H1 (cell line): ENCODE results near the gene SLC30A2. TPM values are rescaled to one million over a fixed set of nuclear protein-coding genes. Genes with fewer than 3 reads are reported as not detected.
A peak's percentile ranks its signal among the peaks of the same experiment; 100 is the strongest.
"Not testable (repeated sequence)": the region's sequence is repeated elsewhere in the genome, so short reads cannot be mapped to it uniquely, and the experiment has no call there.

Experiments
- CTCF ChIA-PET: fragments of 300-600 bp; sonication (Branson Sonifier 250); formaldehyde crosslinking; loops from one replicate; lab custom pipeline; 2021; ENCODE audit not compliant: partially characterized antibody; lab: Charles Lee
- POLR2A ChIA-PET: fragments of 300-600 bp; sonication (Branson Sonifier 250); formaldehyde crosslinking; loops from one replicate; lab custom pipeline; 2021; ENCODE audit warnings: inconsistent platforms; ENCODE audit not compliant: partially characterized antibody; lab: Charles Lee
- DNase-seq, 2 experiments: peaks; one replicate each; pipeline versions ENCODE4 v3.0.0 to v3.0.0-alpha.2; 2010 to 2022; ENCODE audit warnings: low spot score in 2 of 2, low read depth in 1 of 2, mixed read lengths in 1 of 2
- FAIRE-seq: peaks from 2 replicates; lab custom pipeline; 2011; peaks lifted over from hg19 to GRCh38; lab: Jason Lieb, UNC
- H2AFZ ChIP-seq: 2 replicates; pipeline ENCODE4 v1.8.1; 2012; ENCODE audit warnings: low read length, inconsistent platforms
- H2AK5ac ChIP-seq: 2 replicates; pipeline ENCODE4 v1.6.1; 2013; ENCODE audit warnings: low read depth, low read length
- H2BK120ac ChIP-seq: replicated peaks from 2 replicates; pipeline ENCODE3; 2013; ENCODE audit warnings: low read depth, low read length, inconsistent platforms
- H2BK12ac ChIP-seq: 2 replicates; pipeline ENCODE4 v1.6.1; 2013; ENCODE audit warnings: low read depth, low read length
- H2BK15ac ChIP-seq: 2 replicates; pipeline ENCODE4 v1.6.1; 2013; ENCODE audit warnings: low read length
- H2BK20ac ChIP-seq: 2 replicates; pipeline ENCODE4 v1.6.1; 2013; ENCODE audit warnings: low read length
- H2BK5ac ChIP-seq: 2 replicates; pipeline ENCODE4 v1.6.1; 2013; ENCODE audit warnings: low read depth, low read length
- H3K14ac ChIP-seq: 2 replicates; pipeline ENCODE4 v1.6.1; 2013; ENCODE audit warnings: inconsistent platforms; ENCODE audit not compliant: insufficient read length
- H3K18ac ChIP-seq: 2 replicates; pipeline ENCODE4 v1.6.1; 2013; ENCODE audit warnings: low read length; ENCODE audit errors: extremely low read depth
- H3K23ac ChIP-seq: 2 replicates; pipeline ENCODE4 v1.6.1; 2013; ENCODE audit warnings: inconsistent platforms; ENCODE audit not compliant: insufficient read length
- H3K23me2 ChIP-seq: 2 replicates; pipeline ENCODE4 v1.6.1; 2013; ENCODE audit warnings: low read depth, low read length
- H3K27ac ChIP-seq: 2 replicates; pipeline ENCODE4 v1.6.1; 2011; ENCODE audit warnings: low read depth, low read length, inconsistent platforms
- H3K27me3 ChIP-seq, 4 experiments: replicated peaks in 1 of 4; 1 replicate in 1 of 4; 2 replicates in 3 of 4; pipeline versions ENCODE4 v1.6.1 to v1.8.1; 2011 to 2013; ENCODE audit warnings: low read length in 3 of 4, mild to moderate bottlenecking in 3 of 4, inconsistent platforms in 2 of 4, mixed read lengths in 2 of 4, moderate library complexity in 1 of 4; ENCODE audit not compliant: control insufficient read depth in 3 of 4, insufficient read depth in 3 of 4; ENCODE audit errors: extremely low read depth in 1 of 4
- H3K36me3 ChIP-seq, 4 experiments: 2 replicates each; pipeline versions ENCODE4 v1.6.1 to v1.8.1; 2011 to 2013; ENCODE audit warnings: mild to moderate bottlenecking in 4 of 4, low read length in 3 of 4, moderate library complexity in 2 of 4, control low read depth in 1 of 4, inconsistent platforms in 1 of 4; ENCODE audit not compliant: insufficient read depth in 4 of 4, control insufficient read depth in 2 of 4
- H3K4ac ChIP-seq: replicated peaks from 2 replicates; pipeline ENCODE3; 2013; ENCODE audit warnings: low read length, low read depth, mixed read lengths, inconsistent platforms; ENCODE audit not compliant: insufficient read length
- H3K4me1 ChIP-seq, 4 experiments: replicated peaks in 1 of 4; 1 replicate in 1 of 4; 2 replicates in 3 of 4; pipeline versions ENCODE4 v1.6.1 to v1.8.1; 2011 to 2013; ENCODE audit warnings: low read length in 3 of 4, inconsistent platforms in 2 of 4, mixed read lengths in 1 of 4; ENCODE audit not compliant: insufficient read depth in 4 of 4, control insufficient read depth in 3 of 4
- H3K4me2 ChIP-seq, 2 experiments: 2 replicates each; pipeline versions ENCODE4 v1.6.1 to v1.8.1; 2011 to 2013; ENCODE audit warnings: low read depth in 2 of 2, low read length in 2 of 2, control low read depth in 1 of 2, inconsistent platforms in 1 of 2, mild to moderate bottlenecking in 1 of 2; ENCODE audit not compliant: insufficient read depth in 1 of 2
- H3K4me3 ChIP-seq, 4 experiments: fragments of 200-600, 300-600 bp in 1 of 4; sonication (generic), shearing (Covaris generic), sonication (Bioruptor Twin) in 1 of 4; 2 replicates each; pipeline versions ENCODE4 v1.5.1 to v1.8.1; 2011 to 2016; ENCODE audit warnings: low read length in 4 of 4, low read depth in 3 of 4, control low read depth in 2 of 4, inconsistent platforms in 2 of 4, mild to moderate bottlenecking in 2 of 4, mixed read lengths in 1 of 4, moderate library complexity in 1 of 4; ENCODE audit not compliant: insufficient read depth in 2 of 4; ENCODE audit errors: extremely low read depth in 1 of 4
- H3K56ac ChIP-seq: replicated peaks from 2 replicates; pipeline ENCODE3; 2013; ENCODE audit warnings: low read depth, mild to moderate bottlenecking, mixed read lengths, low read length, inconsistent platforms; ENCODE audit not compliant: insufficient read length
- H3K79me1 ChIP-seq: 2 replicates; pipeline ENCODE4 v1.6.1; 2013; ENCODE audit warnings: low read depth, low read length, control low read depth
- H3K79me2 ChIP-seq, 2 experiments: 2 replicates each; pipeline versions ENCODE4 v1.6.1 to v1.8.1; 2012 to 2013; ENCODE audit warnings: low read length in 2 of 2, mild to moderate bottlenecking in 2 of 2, inconsistent platforms in 1 of 2; ENCODE audit not compliant: insufficient read depth in 2 of 2, control insufficient read depth in 1 of 2
- H3K9ac ChIP-seq, 4 experiments: replicated peaks in 1 of 4; 1 replicate in 1 of 4; 2 replicates in 3 of 4; pipeline versions ENCODE4 v1.6.1 to v1.8.1; 2011 to 2013; ENCODE audit warnings: low read depth in 3 of 4, low read length in 3 of 4, control low read depth in 2 of 4, mild to moderate bottlenecking in 2 of 4, moderate library complexity in 2 of 4, inconsistent platforms in 1 of 4; ENCODE audit errors: extremely low read depth in 1 of 4
- H3K9me3 ChIP-seq, 2 experiments: 2 replicates each; pipeline versions ENCODE4 v1.6.1 to v1.8.1; 2012 to 2013; ENCODE audit warnings: mild to moderate bottlenecking in 2 of 2, moderate library complexity in 2 of 2, control low read depth in 1 of 2, inconsistent platforms in 1 of 2, low read depth in 1 of 2, low read length in 1 of 2, mixed read lengths in 1 of 2; ENCODE audit not compliant: insufficient read depth in 2 of 2
- H4K20me1 ChIP-seq, 2 experiments: replicated peaks in 1 of 2; 2 replicates each; pipeline versions ENCODE3 to v1.8.1; 2011 to 2013; ENCODE audit warnings: inconsistent platforms in 2 of 2, low read length in 2 of 2, mild to moderate bottlenecking in 1 of 2; ENCODE audit not compliant: insufficient read depth in 2 of 2, control insufficient read depth in 1 of 2
- H4K5ac ChIP-seq: 2 replicates; pipeline ENCODE4 v1.6.1; 2013; ENCODE audit warnings: low read length, low read depth, mixed read lengths, inconsistent platforms; ENCODE audit not compliant: insufficient read length
- H4K8ac ChIP-seq: 2 replicates; pipeline ENCODE4 v1.8.0; 2013; ENCODE audit warnings: mild to moderate bottlenecking, moderate library complexity, low read length, inconsistent platforms; ENCODE audit not compliant: insufficient read depth; ENCODE audit errors: extremely low read depth
- H4K91ac ChIP-seq: replicated peaks from 2 replicates; pipeline ENCODE3; 2013; ENCODE audit warnings: low read length, mixed read lengths, inconsistent platforms; ENCODE audit not compliant: insufficient read length
- WGBS, 2 experiments: shearing (Covaris generic) in 1 of 2; methylation state at CpG; one replicate each; pipeline versions ENCODE4 v1.1.6 to v1.1.7; 2013 to 2015; ENCODE audit warnings: low lambda C conversion rate in 2 of 2, mixed read lengths in 2 of 2, inconsistent platforms in 1 of 2, low coverage in 1 of 2, missing lambda C conversion rate in 1 of 2; ENCODE audit not compliant: insufficient replicate concordance in 2 of 2, insufficient coverage in 1 of 2, insufficient read length in 1 of 2; ENCODE audit errors: extremely low coverage in 1 of 2, missing lambda C conversion rate in 1 of 2; 5-methylcytosine and 5-hydroxymethylcytosine counted together
- polyA plus RNA-seq, 7 experiments: library from polyadenylated mRNA; depleted of rRNA in 3 of 7; stranded (reverse) in 5 of 7; unstranded in 2 of 7; fragments of >200 nt in 5 of 7; fragments of 200-250 nt in 2 of 7; gene quantifications; 1 replicate in 5 of 7; 2 replicates in 1 of 7; 4 replicates in 1 of 7; pipeline versions ENCODE4 v1.2.1 to v1.2.3, GENCODE V29; 2011 to 2013; ENCODE audit warnings: missing spikeins in 2 of 7, mixed read lengths in 2 of 7
- total RNA-seq: library from RNA; stranded (reverse); fragmentation: NEBNext Ultra II Directional; extraction: Animal tissue kit (Norgen Biotek cat#: 25700); gene quantifications from 2 replicates; pipeline ENCODE4 v1.2.1, GENCODE V29; 2021

The SLC30A2 gene
- total and polyA plus RNA-seq, 2 of the 8 experiments (the other 6 are each of a cell fraction or from before 2014, with no cell fraction given): 0.19 to 0.76 TPM

DNA sequence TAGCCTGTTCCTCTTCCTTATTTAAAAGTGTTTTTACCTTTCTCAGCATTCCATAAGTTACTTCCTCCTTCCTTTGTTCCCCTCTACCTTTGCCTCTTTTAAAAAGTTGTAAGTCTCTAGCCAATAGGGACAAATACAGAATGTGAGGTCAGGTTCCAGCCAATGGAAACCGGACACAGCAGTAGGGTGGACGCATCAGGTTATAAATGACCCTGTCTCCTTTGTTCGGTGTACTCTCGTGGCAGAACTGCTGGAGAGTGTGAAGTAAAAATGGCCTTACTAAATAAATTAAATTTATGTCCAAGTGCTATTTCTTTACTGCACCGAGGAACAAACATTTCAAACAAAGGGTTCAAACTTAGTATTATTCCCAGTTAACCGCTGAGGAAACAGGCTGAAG lies 47.7 kb upstream of the SLC30A2 start:
- Histone ChIP-seq H2AFZ (0 out of 2 replicates have a peak overlapping the region, but pooled peaks have one; percentile 47), H3K4me1 (peaks cover 9 to 15% (median 12%) of the 10 kb centered on the region in 4 experiments), H3K4ac (peak overlapping the region; percentile 21)
- H2BK15ac ChIP-seq, H2AK5ac ChIP-seq, H2BK120ac ChIP-seq, H3K27ac ChIP-seq, H2BK5ac ChIP-seq, H3K14ac ChIP-seq, H3K9ac ChIP-seq, H3K4me3 ChIP-seq, H4K8ac ChIP-seq, H3K23me2 ChIP-seq, H2BK12ac ChIP-seq, H4K20me1 ChIP-seq, H3K79me1 ChIP-seq, FAIRE-seq, H4K5ac ChIP-seq, H3K27me3 ChIP-seq, H3K18ac ChIP-seq, H4K91ac ChIP-seq, DNase-seq, H3K79me2 ChIP-seq, H3K56ac ChIP-seq, H2BK20ac ChIP-seq, H3K23ac ChIP-seq, H3K36me3 ChIP-seq, H3K9me3 ChIP-seq, POLR2A ChIA-PET, H3K4me2 ChIP-seq: not testable (repeated sequence)
- CTCF ChIA-PET: interaction anchor here (0.8 kb wide), 1 partner anchor 34 kb away, joined by 5 read pairs; no protein-coding TSS in a partner anchor
- WGBS, 2 experiments: 89% methylated on average over 6 of the region's 6 CpGs; no CpG with 5 or more reads in 1 of the 2 experiments
